ENCODE measurements around the gene LPP.

LPP gene

GRCh38 chr3:188227442-188227841, 73.5 kb downstream of the LPP start:
- TF ChIP-seq POLR2AphosphoS5 (IDR thresholded peaks at IDR 0.05; ENCODE audit: low read depth, low read length): no peak
- TF ChIP-seq, protein P1, sequence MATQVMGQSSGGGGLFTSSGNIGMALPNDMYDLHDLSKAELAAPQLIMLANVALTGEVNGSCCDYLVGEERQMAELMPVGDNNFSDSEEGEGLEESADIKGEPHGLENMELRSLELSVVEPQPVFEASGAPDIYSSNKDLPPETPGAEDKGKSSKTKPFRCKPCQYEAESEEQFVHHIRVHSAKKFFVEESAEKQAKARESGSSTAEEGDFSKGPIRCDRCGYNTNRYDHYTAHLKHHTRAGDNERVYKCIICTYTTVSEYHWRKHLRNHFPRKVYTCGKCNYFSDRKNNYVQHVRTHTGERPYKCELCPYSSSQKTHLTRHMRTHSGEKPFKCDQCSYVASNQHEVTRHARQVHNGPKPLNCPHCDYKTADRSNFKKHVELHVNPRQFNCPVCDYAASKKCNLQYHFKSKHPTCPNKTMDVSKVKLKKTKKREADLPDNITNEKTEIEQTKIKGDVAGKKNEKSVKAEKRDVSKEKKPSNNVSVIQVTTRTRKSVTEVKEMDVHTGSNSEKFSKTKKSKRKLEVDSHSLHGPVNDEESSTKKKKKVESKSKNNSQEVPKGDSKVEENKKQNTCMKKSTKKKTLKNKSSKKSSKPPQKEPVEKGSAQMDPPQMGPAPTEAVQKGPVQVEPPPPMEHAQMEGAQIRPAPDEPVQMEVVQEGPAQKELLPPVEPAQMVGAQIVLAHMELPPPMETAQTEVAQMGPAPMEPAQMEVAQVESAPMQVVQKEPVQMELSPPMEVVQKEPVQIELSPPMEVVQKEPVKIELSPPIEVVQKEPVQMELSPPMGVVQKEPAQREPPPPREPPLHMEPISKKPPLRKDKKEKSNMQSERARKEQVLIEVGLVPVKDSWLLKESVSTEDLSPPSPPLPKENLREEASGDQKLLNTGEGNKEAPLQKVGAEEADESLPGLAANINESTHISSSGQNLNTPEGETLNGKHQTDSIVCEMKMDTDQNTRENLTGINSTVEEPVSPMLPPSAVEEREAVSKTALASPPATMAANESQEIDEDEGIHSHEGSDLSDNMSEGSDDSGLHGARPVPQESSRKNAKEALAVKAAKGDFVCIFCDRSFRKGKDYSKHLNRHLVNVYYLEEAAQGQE (IDR thresholded peaks at IDR 0.05; ENCODE audit: insufficient read depth in 1 of 2, low read depth in 2 of 2, low read length in 2 of 2): no peak
- TF ChIP-seq TAF1 (IDR thresholded peaks at IDR 0.05; ENCODE audit: borderline replicate concordance, insufficient read depth, low read length): no peak
- no peak for TF ChIP-seq FOXP2 (optimal IDR thresholded peaks at IDR 0.05; ENCODE audit: borderline replicate concordance, extremely low read depth, extremely low read length, insufficient read depth)
- no peak for TF ChIP-seq SIN3A (IDR thresholded peaks at IDR 0.05; ENCODE audit: borderline replicate concordance, insufficient read depth, low read length)

DNA sequence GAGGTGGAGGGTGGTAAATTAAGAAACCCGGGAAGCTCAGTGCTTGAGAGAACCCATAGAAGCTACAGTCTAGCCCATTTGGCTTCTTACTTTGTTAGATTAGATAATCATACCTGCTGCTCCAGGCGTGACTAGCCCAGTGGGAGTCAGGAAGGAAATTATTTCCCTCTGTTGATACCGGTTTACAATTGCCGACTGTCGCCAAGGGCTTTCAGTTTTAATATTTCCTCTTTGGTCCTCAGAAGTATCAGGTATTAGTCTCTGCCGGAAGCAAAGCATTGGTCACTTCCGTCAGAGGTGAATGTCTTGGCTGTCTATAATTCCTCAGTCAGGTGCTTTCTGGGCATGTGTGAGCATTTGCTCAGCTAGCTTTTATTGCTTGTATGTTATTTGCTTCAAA, 75.2 kb downstream of the LPP start:
- TF ChIP-seq SIN3A (IDR thresholded peaks at IDR 0.05; ENCODE audit: borderline replicate concordance, insufficient read depth, low read length): no peak
- no peak for TF ChIP-seq TAF1 (IDR thresholded peaks at IDR 0.05; ENCODE audit: borderline replicate concordance, insufficient read depth, low read length)
- TF ChIP-seq POLR2AphosphoS5 (IDR thresholded peaks at IDR 0.05; ENCODE audit: low read depth, low read length): no peak
- no peak for TF ChIP-seq FOXP2 (optimal IDR thresholded peaks at IDR 0.05; ENCODE audit: borderline replicate concordance, extremely low read depth, extremely low read length, insufficient read depth)
- TF ChIP-seq, protein P1 (IDR thresholded peaks at IDR 0.05; ENCODE audit: insufficient read depth in 1 of 2, low read depth in 2 of 2, low read length in 2 of 2): no peak

GRCh38 chr3:188229726-188230125, 75.8 kb downstream of the LPP start:
- TF ChIP-seq POLR2AphosphoS5 (IDR thresholded peaks at IDR 0.05; ENCODE audit: low read depth, low read length) (no peak), FOXP2 (optimal IDR thresholded peaks at IDR 0.05; ENCODE audit: borderline replicate concordance, extremely low read depth, extremely low read length, insufficient read depth) (no peak), SIN3A (IDR thresholded peaks at IDR 0.05; ENCODE audit: borderline replicate concordance, insufficient read depth, low read length) (no peak), TAF1 (IDR thresholded peaks at IDR 0.05; ENCODE audit: borderline replicate concordance, insufficient read depth, low read length) (no peak)
- TF ChIP-seq, protein P1 (IDR thresholded peaks at IDR 0.05; ENCODE audit: insufficient read depth in 1 of 2, low read depth in 2 of 2, low read length in 2 of 2): no peak

- TF ChIP-seq POLR2AphosphoS5 (IDR thresholded peaks at IDR 0.05; ENCODE audit: low read depth, low read length) (no peak), SIN3A (IDR thresholded peaks at IDR 0.05; ENCODE audit: borderline replicate concordance, insufficient read depth, low read length) (no peak), FOXP2 (optimal IDR thresholded peaks at IDR 0.05; ENCODE audit: borderline replicate concordance, extremely low read depth, extremely low read length, insufficient read depth) (no peak), TAF1 (IDR thresholded peaks at IDR 0.05; ENCODE audit: borderline replicate concordance, insufficient read depth, low read length) (no peak)
- TF ChIP-seq, protein P1 (IDR thresholded peaks at IDR 0.05; ENCODE audit: insufficient read depth in 1 of 2, low read depth in 2 of 2, low read length in 2 of 2): no peak
Measured at GRCh38 chr3:188230962-188231361, 77.0 kb downstream of the LPP start.

- TF ChIP-seq, protein P1 (IDR thresholded peaks at IDR 0.05; ENCODE audit: insufficient read depth in 1 of 2, low read depth in 2 of 2, low read length in 2 of 2): no peak
- TF ChIP-seq FOXP2 (optimal IDR thresholded peaks at IDR 0.05; ENCODE audit: borderline replicate concordance, extremely low read depth, extremely low read length, insufficient read depth) (no peak), POLR2AphosphoS5 (IDR thresholded peaks at IDR 0.05; ENCODE audit: low read depth, low read length) (no peak), SIN3A (IDR thresholded peaks at IDR 0.05; ENCODE audit: borderline replicate concordance, insufficient read depth, low read length) (no peak), TAF1 (IDR thresholded peaks at IDR 0.05; ENCODE audit: borderline replicate concordance, insufficient read depth, low read length) (no peak)
Measured at GRCh38 chr3:188231456-188231855, 77.5 kb downstream of the LPP start.
